ENCODE results near the gene E2F2. TPM values are rescaled to one million over a fixed set of nuclear protein-coding genes. Genes with fewer than 3 reads are reported as not detected.

E2F2 gene
- total and polyA plus RNA-seq, 2 of the 4 experiments (the other 2 are of a cell fraction) = 0.36 to 0.51 TPM

GRCh38 chr1:23544444-23545389, 13.7 kb upstream of the E2F2 start (continued):
- peak; percentile 100 for TF ChIP-seq SMC3 (IDR thresholded peaks at IDR 0.05; ENCODE audit: low read depth, low read length)
- no peak for TF ChIP-seq MAZ (IDR thresholded peaks at IDR 0.05; ENCODE audit: borderline replicate concordance, low read depth, low read length)
- TF ChIP-seq RCOR1 (IDR thresholded peaks at IDR 0.05; ENCODE audit: insufficient replicate concordance, low read length) = no peak

Data from IMR-90 (cell line).